AG09309 (cell line): ENCODE results near the gene SAMSN1.

Experiments
- DNase-seq: peaks from one replicate; pipeline ENCODE4 v3.0.0-alpha.2; 2010; ENCODE audit warnings: low read depth
- H3K4me3 ChIP-seq: 2 replicates; pipeline ENCODE4 v1.5.1; 2011; ENCODE audit warnings: mild to moderate bottlenecking, low read depth, low read length, moderate library complexity; ENCODE audit not compliant: control insufficient read depth
- TF ChIP-seq, protein P1 (sequence below): IDR thresholded peaks from 2 replicates; pipeline ENCODE4 v1.5.1; 2011; ENCODE audit warnings: mild to moderate bottlenecking, low read depth, low read length, inconsistent platforms; ENCODE audit not compliant: insufficient read depth, control insufficient read depth; ENCODE audit errors: missing control alignments

SAMSN1 gene

DNA sequence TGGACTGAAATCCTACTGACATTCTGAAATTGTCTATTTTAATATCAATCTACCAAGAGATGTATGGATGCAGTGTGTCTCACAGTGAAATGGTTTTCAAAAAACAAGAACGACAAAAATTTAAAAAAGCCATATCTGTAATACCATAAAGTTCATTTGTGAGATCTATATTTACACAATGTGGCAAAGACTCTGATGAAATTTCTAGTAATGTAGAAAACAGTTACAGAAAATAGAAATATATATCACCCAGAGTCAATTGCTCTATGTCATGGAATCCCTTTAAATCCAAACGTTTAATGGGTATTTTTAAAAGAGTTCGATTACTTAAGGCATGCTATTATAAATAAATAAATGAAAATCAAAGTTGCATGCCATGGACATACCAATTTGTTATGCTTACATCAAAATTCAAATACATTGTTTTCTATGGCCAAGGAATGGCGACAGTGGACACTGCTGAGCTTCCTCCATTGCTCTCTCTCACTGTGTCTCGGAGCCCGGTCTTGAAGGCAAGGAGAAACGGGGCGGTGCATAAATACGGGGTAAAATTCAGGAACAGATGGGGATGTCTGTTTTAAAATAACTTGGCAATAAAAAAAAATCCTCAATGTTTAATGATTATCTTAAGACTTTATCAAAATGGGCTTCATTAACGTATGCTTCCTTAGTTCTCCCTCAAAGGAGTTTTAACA, 37.0 kb upstream of the SAMSN1 start:
- DNase-seq = no peak
- H3K4me3 ChIP-seq = no peak overlapping the region
- TF ChIP-seq, protein P1, sequence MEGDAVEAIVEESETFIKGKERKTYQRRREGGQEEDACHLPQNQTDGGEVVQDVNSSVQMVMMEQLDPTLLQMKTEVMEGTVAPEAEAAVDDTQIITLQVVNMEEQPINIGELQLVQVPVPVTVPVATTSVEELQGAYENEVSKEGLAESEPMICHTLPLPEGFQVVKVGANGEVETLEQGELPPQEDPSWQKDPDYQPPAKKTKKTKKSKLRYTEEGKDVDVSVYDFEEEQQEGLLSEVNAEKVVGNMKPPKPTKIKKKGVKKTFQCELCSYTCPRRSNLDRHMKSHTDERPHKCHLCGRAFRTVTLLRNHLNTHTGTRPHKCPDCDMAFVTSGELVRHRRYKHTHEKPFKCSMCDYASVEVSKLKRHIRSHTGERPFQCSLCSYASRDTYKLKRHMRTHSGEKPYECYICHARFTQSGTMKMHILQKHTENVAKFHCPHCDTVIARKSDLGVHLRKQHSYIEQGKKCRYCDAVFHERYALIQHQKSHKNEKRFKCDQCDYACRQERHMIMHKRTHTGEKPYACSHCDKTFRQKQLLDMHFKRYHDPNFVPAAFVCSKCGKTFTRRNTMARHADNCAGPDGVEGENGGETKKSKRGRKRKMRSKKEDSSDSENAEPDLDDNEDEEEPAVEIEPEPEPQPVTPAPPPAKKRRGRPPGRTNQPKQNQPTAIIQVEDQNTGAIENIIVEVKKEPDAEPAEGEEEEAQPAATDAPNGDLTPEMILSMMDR = no peak

DNA sequence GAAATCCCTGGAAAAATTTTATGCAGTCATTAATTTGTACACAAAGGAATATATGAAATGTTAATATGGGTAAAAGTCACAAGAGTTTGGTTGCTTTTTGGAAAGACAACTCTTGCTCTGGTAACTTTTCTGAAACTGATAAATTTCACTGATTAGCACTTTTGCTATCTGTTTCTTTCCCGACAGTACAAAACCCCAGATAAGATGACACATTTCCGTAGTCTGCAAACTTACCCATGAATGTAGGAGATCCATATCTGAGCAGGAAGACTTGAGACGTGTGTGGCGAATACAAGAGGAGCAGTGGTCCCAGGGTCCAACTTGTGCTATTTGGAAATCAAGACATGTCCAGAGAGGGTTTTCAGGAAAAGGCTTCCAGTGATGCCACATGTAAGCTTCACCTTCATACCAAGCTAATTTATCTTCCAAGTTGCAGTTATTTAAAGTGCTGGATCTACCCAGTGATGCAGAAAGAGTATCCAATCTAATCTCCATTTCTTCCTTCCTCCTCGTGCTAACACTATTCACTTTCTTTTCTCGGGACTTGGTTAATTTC, 35.9 kb upstream of the SAMSN1 start:
- H3K4me3 ChIP-seq = no peak overlapping the region
- DNase-seq = no peak
- TF ChIP-seq, protein P1 = no peak

DNA sequence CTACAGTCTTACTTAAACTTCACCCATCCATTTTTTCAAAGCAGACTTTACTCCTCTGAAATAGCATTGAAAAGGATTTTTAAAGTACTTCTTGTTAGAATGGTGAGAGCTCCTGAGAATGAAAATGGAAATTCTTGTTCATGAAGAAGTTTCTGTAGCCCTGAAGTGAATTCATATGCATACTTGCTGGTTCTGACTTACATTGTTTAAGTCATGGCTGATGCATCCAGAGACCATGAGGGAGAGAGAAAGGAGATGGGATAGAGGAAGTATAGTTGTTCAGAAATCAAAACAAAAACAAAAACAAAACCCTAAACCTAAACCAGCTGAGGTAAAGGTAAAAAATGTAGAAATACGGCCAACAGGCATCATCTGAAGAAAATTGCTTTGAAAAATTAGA, 27.1 kb upstream of the SAMSN1 start:
- TF ChIP-seq, protein P1 = no peak
- no peak for DNase-seq
- no peak overlapping the region for H3K4me3 ChIP-seq

DNA sequence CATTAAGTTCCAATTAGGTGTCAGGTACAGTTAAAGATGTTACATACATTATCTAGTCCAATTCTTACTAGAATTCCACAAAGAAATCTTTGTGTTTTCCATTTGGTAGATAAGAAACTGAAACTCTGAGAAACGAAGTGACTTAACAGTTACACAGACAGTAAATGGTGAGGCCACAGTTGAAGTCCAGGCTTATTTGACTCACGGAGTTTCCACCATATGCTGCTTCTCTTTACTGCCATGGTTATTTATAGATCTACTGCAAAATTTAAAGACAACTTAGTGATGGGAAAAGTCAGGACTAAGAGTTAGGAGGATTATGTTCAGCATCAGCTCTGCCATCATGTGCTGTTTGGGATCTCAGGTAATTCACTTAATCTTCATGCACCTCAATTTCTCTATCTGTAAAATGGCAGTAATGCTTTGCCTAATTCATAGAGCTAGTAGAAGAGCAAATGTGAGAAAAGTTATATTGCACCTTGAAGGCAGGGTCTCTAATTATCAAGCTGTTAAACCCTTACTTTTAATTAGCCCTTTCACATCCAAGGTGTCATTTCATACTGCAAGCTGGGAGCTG, 26.2 kb upstream of the SAMSN1 start:
- TF ChIP-seq, protein P1 = no peak
- DNase-seq = no peak
- no peak overlapping the region for H3K4me3 ChIP-seq

DNA sequence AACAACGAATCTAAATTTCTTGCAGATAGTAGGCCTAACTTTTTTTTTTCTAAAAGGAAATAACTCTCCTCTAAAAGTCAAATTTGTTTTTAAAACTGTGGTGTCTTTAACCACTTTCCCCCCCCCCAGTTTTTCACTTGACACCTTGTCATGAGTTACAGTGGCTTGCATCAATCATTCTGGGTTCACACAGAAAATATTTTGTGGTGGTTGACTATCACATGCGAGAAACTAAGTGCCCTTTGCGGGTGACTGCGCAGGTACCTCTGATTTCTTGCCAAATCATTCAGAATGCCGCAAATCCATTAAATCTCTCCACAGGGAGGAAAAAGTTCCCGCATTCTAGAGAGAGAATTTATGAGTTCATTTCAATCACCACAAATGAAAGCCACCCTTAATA, 23.8 kb upstream of the SAMSN1 start:
- TF ChIP-seq, protein P1 = no peak
- DNase-seq = no peak
- no peak overlapping the region for H3K4me3 ChIP-seq

DNA sequence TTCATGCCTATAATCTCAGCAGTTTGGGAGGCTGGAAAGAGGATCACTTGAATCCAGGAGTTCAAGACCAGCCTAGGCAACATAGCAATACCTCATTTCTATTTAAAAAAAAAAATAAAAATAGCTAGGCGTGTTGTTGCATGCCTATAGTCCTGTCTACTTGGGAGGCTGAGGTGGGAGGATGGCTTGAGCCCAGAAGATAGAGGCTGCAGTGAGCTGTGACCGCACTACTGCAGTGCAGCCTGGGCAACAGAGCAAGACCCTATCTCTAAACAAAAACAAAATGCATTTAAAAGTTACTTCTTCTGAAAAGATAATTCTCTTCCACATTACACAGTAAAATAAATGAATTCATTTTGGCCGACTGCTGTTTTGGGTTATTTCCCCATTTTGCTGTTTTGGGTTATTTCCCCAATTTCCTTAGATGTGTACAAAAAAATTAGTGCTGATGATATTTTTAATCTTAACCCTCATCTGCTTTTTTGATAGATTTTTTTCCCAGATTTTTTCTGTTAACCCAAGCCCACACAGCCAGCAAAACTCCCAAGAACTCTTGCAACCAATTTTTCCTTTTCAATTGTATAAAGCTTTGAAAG, 23.0 kb upstream of the SAMSN1 start:
- no peak overlapping the region for H3K4me3 ChIP-seq
- TF ChIP-seq, protein P1 = no peak
- DNase-seq = no peak
